ENCODE measurements around the gene PLBD1.

DNA sequence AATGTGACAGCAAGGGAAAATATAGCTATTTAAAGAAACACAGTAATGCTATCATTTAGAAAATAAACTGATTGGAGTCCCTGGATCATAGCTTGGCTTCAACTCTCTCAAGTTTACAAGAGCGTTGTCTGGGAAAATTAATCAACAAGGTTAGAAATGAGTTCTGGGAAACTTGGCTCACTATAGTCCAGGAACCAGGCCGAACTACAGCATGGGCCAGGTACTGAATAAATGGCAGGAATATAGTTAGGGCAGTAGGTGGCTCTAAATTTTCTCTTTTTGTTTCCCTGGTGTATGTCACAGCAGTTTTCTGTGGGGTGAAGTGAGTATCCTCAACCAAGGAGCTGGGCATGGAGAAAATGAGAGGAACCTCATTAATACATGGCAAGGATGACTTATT is 72.4 kb downstream of the PLBD1 start:
- no peak for TF ChIP-seq POLR2A (IDR thresholded peaks at IDR 0.05)
- TF ChIP-seq, protein P1, sequence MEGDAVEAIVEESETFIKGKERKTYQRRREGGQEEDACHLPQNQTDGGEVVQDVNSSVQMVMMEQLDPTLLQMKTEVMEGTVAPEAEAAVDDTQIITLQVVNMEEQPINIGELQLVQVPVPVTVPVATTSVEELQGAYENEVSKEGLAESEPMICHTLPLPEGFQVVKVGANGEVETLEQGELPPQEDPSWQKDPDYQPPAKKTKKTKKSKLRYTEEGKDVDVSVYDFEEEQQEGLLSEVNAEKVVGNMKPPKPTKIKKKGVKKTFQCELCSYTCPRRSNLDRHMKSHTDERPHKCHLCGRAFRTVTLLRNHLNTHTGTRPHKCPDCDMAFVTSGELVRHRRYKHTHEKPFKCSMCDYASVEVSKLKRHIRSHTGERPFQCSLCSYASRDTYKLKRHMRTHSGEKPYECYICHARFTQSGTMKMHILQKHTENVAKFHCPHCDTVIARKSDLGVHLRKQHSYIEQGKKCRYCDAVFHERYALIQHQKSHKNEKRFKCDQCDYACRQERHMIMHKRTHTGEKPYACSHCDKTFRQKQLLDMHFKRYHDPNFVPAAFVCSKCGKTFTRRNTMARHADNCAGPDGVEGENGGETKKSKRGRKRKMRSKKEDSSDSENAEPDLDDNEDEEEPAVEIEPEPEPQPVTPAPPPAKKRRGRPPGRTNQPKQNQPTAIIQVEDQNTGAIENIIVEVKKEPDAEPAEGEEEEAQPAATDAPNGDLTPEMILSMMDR (IDR thresholded peaks at IDR 0.05 in 8 of 11, conservative IDR thresholded peaks at IDR 0.05 in 3 of 11), result no peak

All from spleen (tissue), 7 donors.